Measurements from ENCODE around the gene LAMB4.

The LAMB4 gene

DNA sequence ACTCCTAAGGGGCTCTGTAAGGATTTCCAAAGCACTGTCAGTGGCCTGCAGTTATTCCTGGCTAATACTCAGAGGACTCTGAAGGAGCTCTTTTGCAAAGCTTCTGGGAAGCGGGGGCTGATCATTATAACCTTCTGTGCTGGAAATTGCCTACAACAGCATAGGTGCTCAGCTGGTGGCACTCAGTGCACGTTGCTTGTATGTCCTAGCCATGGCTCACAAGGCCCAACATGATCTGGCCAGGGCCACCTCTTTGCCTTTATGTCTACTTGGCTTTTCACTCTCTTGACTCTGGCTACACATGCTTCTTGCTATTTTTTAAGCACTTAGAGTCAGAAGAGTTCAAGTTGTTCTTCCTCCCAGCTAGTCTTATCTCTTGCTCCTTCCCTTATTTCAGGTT, 17.5 kb downstream of the LAMB4 start:
- ChIA-PET CTCF (interaction anchor here (1.0 to 1.7 kb wide), 2 partner anchors 9 to 33 kb away, joined by 3 to 5 read pairs; no protein-coding TSS in a partner anchor), POLR2A (no interaction called here)
- TF ChIP-seq BHLHE40 (IDR thresholded peaks at IDR 0.05; ENCODE audit: borderline replicate concordance) (no peak), SP1 (IDR thresholded peaks at IDR 0.05) (no peak), HDGF (IDR thresholded peaks at IDR 0.05; ENCODE audit: borderline replicate concordance) (no peak), FOXA1 (IDR thresholded peaks at IDR 0.05) (no peak), ARNT (IDR thresholded peaks at IDR 0.05) (no peak), NFRKB (IDR thresholded peaks at IDR 0.05) (no peak), FOXK2 (IDR thresholded peaks at IDR 0.05) (no peak), ELF4 (IDR thresholded peaks at IDR 0.05) (no peak), SUZ12 (IDR thresholded peaks at IDR 0.05) (no peak), FOXM1 (IDR thresholded peaks at IDR 0.05; ENCODE audit: borderline replicate concordance) (no peak), LEF1 (IDR thresholded peaks at IDR 0.05; ENCODE audit: borderline replicate concordance) (no peak), TARDBP (IDR thresholded peaks at IDR 0.05) (no peak), ZNF384 (IDR thresholded peaks at IDR 0.05) (no peak), CTBP1 (IDR thresholded peaks at IDR 0.05; ENCODE audit: borderline replicate concordance) (no peak), L3MBTL2 (conservative IDR thresholded peaks at IDR 0.05) (no peak)
- TF ChIP-seq, protein P1, sequence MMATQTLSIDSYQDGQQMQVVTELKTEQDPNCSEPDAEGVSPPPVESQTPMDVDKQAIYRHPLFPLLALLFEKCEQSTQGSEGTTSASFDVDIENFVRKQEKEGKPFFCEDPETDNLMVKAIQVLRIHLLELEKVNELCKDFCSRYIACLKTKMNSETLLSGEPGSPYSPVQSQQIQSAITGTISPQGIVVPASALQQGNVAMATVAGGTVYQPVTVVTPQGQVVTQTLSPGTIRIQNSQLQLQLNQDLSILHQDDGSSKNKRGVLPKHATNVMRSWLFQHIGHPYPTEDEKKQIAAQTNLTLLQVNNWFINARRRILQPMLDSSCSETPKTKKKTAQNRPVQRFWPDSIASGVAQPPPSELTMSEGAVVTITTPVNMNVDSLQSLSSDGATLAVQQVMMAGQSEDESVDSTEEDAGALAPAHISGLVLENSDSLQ (IDR thresholded peaks at IDR 0.05) = no peak
- no peak for DNase-seq (ENCODE audit: extremely low spot score)

- no peak for DNase-seq (ENCODE audit: extremely low spot score)
- ChIA-PET CTCF (interaction anchor here (0.8 kb wide), 1 partner anchor 12 kb away, joined by 3 read pairs; no protein-coding TSS in a partner anchor), POLR2A (no interaction called here)
- no peak for TF ChIP-seq ELF4 (IDR thresholded peaks at IDR 0.05)
- no peak for TF ChIP-seq TARDBP (IDR thresholded peaks at IDR 0.05)
- TF ChIP-seq CTBP1 (IDR thresholded peaks at IDR 0.05; ENCODE audit: borderline replicate concordance) = no peak
- TF ChIP-seq ARNT (IDR thresholded peaks at IDR 0.05) = no peak
- TF ChIP-seq, protein P1 (IDR thresholded peaks at IDR 0.05) = no peak
- TF ChIP-seq BHLHE40 (IDR thresholded peaks at IDR 0.05; ENCODE audit: borderline replicate concordance) = no peak
- TF ChIP-seq FOXK2 (IDR thresholded peaks at IDR 0.05) = no peak
- TF ChIP-seq FOXA1 (IDR thresholded peaks at IDR 0.05) = no peak
- TF ChIP-seq SUZ12 (IDR thresholded peaks at IDR 0.05) = no peak
- no peak for TF ChIP-seq L3MBTL2 (conservative IDR thresholded peaks at IDR 0.05)
- no peak for TF ChIP-seq NFRKB (IDR thresholded peaks at IDR 0.05)
- no peak for TF ChIP-seq SP1 (IDR thresholded peaks at IDR 0.05)
- TF ChIP-seq HDGF (IDR thresholded peaks at IDR 0.05; ENCODE audit: borderline replicate concordance) = no peak
- TF ChIP-seq FOXM1 (IDR thresholded peaks at IDR 0.05; ENCODE audit: borderline replicate concordance) = no peak
- TF ChIP-seq LEF1 (IDR thresholded peaks at IDR 0.05; ENCODE audit: borderline replicate concordance) = no peak
- no peak for TF ChIP-seq ZNF384 (IDR thresholded peaks at IDR 0.05)
These were observed 20.8 kb downstream of the LAMB4 start for GRCh38 chr7:108109221-108109908.

DNA sequence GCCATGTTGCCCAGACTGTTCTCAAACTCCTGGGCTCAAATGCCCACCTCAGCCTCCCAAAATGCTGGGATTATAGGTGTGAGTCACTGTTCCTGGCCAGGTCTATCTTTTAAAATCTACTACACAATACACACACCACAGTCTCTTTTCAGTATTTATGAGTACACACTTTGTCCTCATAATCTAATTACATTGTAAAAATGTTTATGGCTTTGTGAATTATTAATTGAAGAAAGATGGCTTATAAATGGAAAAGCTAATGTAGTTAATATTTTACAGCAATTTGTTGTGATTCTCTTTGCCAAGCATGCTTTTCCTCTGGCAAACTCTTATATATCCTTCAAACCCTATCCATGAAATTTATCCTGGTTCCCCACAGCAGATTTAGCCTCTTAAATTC, 22.0 kb downstream of the LAMB4 start:
- CTCF ChIA-PET = no interaction called here
- TF ChIP-seq, protein P1 (IDR thresholded peaks at IDR 0.05) = no peak
- no peak for TF ChIP-seq LEF1 (IDR thresholded peaks at IDR 0.05; ENCODE audit: borderline replicate concordance)
- TF ChIP-seq ELF4 (IDR thresholded peaks at IDR 0.05) = no peak
- no peak for TF ChIP-seq FOXA1 (IDR thresholded peaks at IDR 0.05)
- no peak for TF ChIP-seq TARDBP (IDR thresholded peaks at IDR 0.05)
- DNase-seq (ENCODE audit: extremely low spot score) = no peak

GRCh38 chr7:108104324-108104723, 25.8 kb downstream of the LAMB4 start:
- ChIA-PET POLR2A (no interaction called here), CTCF (no interaction called here)
- no peak for DNase-seq (ENCODE audit: extremely low spot score)
- TF ChIP-seq FOXK2 (IDR thresholded peaks at IDR 0.05) = no peak
- TF ChIP-seq NFRKB (IDR thresholded peaks at IDR 0.05) = no peak
- no peak for TF ChIP-seq FOXA1 (IDR thresholded peaks at IDR 0.05)
- TF ChIP-seq FOXM1 (IDR thresholded peaks at IDR 0.05; ENCODE audit: borderline replicate concordance) = no peak
- no peak for TF ChIP-seq LEF1 (IDR thresholded peaks at IDR 0.05; ENCODE audit: borderline replicate concordance)
- TF ChIP-seq, protein P1 (IDR thresholded peaks at IDR 0.05) = no peak

More for the DNA sequence above, 22.0 kb downstream of the LAMB4 start:
- POLR2A ChIA-PET = no interaction called here

- ChIA-PET CTCF (no interaction called here), POLR2A (no interaction called here)
- no peak for DNase-seq (ENCODE audit: extremely low spot score)
- TF ChIP-seq ARNT (IDR thresholded peaks at IDR 0.05) (no peak), FOXA1 (IDR thresholded peaks at IDR 0.05) (no peak), TARDBP (IDR thresholded peaks at IDR 0.05) (no peak), FOXM1 (IDR thresholded peaks at IDR 0.05; ENCODE audit: borderline replicate concordance) (no peak), FOXK2 (IDR thresholded peaks at IDR 0.05) (no peak), L3MBTL2 (conservative IDR thresholded peaks at IDR 0.05) (no peak), NFRKB (IDR thresholded peaks at IDR 0.05) (no peak), CTBP1 (IDR thresholded peaks at IDR 0.05; ENCODE audit: borderline replicate concordance) (no peak), SUZ12 (IDR thresholded peaks at IDR 0.05) (no peak), ELF4 (IDR thresholded peaks at IDR 0.05) (no peak), ZNF384 (IDR thresholded peaks at IDR 0.05) (no peak)
- TF ChIP-seq, protein P1 (IDR thresholded peaks at IDR 0.05) = no peak
These were observed 26.4 kb downstream of the LAMB4 start for GRCh38 chr7:108103558-108104298.
